ENCODE data around the gene SLC44A1.
A peak's percentile ranks its signal among the peaks of the same experiment; 100 is the strongest.
"Not testable (repeated sequence)": the region's sequence is repeated elsewhere in the genome, so short reads cannot be mapped to it uniquely, and the experiment has no call there.

The SLC44A1 gene

DNA sequence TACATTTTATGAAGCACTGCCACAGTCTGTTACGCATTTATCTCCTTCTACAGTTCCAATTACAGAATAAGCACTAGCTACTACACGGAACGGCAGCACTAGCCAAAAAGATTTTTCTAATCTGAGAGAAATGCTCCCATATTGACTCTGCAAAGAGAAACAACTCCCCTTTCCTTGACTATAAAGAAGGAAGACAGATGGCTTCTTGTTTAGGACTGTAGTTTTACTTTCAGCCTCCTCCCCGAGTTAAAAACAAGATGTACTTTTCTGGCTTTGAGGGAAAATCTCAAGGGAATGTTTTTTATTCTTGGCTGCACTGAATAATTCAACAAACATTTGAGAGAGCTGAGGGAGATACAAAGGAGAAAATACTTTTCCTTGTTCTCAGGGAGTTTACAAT is 1.9 kb upstream of the SLC44A1 start:
- peak; percentile 34 for DNase-seq (ENCODE audit: low read depth)

- no peak for DNase-seq (ENCODE audit: low read depth)
Observed at GRCh38 chr9:105243015-105243686, 1.3 kb upstream of the SLC44A1 start.

GRCh38 chr9:105244734-105245028 is 230 bp downstream of the SLC44A1 start:
- no peak for DNase-seq (ENCODE audit: low read depth)

DNA sequence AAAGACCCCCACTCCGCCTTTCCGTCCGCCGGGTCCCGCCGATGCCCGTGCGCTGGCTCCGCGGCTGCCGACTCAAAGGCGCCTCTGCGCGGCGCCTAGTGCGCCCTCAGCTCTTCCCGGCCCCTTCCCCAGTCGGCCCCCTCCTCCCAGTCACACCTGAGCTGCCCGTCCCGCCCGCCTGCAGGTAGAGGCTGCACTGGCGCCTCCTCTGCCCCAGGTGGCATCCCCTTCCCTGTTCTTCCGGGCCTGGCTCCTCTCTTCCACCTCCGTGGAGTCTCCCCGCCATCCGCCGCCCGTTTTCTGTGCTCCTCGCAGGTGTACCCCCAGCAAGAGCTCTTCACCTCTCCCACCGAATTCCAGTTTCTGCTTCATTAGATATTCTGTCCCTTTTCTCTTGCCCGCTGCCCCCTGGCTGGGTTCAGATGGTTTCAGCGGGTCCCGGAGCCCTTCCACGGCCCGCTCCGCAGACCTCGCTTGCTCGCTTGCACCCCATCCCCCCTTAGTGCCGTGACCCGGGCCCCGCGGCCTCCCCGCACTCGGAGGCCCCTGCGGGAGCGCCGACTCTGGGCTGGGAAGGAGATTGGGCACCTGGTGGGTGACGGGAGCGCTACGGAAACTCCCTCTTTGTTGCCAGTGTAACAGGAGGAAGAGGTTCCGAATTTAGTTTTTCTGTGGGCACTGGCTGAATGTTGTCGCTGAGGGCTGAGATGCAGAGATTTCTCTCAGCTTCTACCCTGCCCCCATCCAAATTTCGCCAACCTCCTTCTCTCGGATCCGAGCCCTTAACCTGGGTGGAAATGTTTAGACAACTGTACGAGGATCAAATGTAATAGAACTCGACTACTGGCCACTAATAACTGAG is 809 bp downstream of the SLC44A1 start:
- DNase-seq (ENCODE audit: low read depth) = peak; percentile 31

DNA sequence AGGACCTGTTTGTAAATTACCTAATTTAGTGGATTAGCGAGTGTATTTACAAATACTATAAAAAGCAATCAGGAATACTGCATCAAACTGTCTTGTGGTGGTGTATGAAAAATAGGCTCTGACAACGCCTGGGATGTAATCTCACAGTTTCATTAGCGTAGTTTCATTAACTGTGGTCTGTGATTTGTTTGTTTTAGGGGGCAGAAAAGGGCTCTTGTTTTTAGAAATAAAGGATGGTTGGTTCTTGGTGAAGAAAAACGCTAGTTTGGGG is 1.4 kb downstream of the SLC44A1 start:
- DNase-seq (ENCODE audit: low read depth) = no peak

- peak; percentile 26 for DNase-seq (ENCODE audit: low read depth)
Observed at GRCh38 chr9:105246656-105247173, 2.3 kb downstream of the SLC44A1 start.

- DNase-seq (ENCODE audit: low read depth) = peak; percentile 13
Observed at GRCh38 chr9:105248691-105249090, 4.2 kb downstream of the SLC44A1 start.

GRCh38 chr9:105251133-105251532 is 6.7 kb downstream of the SLC44A1 start:
- no peak for DNase-seq (ENCODE audit: low read depth)

DNA sequence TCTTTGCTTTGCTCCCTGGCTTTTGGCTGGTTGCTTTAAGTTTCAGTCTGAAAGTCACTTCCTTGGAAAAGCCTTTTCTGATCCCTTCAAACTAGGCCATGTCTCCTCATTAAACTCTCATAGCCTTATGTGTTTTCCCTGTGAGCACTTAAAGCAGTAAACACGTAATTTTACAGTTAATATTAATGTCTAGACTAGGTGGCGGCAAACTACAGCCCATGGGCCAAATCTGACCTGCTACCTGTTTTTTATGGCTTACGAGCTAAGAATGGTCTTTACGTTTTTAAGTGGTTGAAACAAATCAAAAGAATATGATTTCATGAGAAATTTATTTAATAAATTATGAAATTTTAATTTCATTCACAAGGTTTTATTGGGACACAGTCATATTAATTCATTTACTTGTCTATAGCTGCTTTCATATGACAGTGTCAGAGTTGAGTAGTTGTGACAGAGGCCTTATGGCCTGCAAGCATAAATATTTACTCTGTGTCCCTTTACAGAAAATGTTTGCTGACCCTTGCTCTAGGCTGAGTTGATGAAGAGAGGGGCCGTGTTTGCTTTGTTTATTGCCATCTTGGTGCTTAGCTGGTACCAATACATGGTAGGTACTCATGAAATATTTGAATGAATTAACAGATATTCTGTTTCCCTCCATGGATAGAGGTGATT is 7.4 kb downstream of the SLC44A1 start:
- no peak for DNase-seq (ENCODE audit: low read depth)

- DNase-seq (ENCODE audit: low read depth) = no peak
Observed at GRCh38 chr9:105252405-105252756, 7.9 kb downstream of the SLC44A1 start.

DNA sequence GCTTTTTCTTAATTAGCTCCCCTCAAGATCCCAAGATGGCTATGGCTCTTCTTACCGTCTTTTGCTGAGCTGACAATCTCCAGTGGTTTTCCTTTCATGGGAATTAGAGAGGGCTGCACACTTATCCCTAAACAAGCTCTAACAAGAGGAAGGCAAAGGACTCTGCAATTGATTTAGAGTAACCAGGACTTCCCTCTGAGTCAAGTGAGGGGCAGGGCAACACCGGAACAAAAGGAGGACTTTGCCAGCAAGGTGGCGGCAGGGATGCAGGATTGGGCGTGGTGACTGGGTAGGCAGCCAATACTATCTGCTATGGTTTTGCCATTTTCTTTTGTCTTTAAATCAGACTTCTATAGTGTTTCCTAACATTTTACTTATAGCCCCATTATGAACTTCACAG is 9.8 kb downstream of the SLC44A1 start:
- no peak for DNase-seq (ENCODE audit: low read depth)

GRCh38 chr9:105255421-105255820 is 11.0 kb downstream of the SLC44A1 start:
- no peak for DNase-seq (ENCODE audit: low read depth)

DNA sequence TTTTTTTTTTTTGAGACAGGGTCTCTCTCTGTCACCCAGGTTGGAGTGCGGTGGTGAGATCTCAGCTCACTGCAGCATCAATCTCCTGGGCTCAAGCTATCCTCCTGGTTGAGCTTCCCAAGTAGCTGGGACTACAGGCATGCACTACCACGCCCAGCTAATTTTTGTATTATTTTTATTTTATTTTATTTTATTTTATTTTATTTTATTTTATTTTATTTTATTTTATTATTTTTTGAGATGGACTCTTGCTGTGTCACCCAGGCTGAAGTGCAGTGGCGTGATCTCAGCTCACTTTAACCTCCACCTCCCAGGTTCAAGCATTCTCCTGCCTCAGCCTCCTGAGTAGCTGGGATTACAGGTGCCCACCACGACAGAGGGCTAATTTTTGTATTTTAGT is 12.1 kb downstream of the SLC44A1 start:
- DNase-seq (ENCODE audit: low read depth) = not testable (repeated sequence)

GRCh38 chr9:105257809-105258208 is 13.4 kb downstream of the SLC44A1 start:
- no peak for DNase-seq (ENCODE audit: low read depth)

- DNase-seq (ENCODE audit: low read depth) = no peak
Observed at GRCh38 chr9:105258225-105258737, 13.8 kb downstream of the SLC44A1 start.

- DNase-seq (ENCODE audit: low read depth) = no peak
Observed at GRCh38 chr9:105259274-105259673, 14.8 kb downstream of the SLC44A1 start.

DNA sequence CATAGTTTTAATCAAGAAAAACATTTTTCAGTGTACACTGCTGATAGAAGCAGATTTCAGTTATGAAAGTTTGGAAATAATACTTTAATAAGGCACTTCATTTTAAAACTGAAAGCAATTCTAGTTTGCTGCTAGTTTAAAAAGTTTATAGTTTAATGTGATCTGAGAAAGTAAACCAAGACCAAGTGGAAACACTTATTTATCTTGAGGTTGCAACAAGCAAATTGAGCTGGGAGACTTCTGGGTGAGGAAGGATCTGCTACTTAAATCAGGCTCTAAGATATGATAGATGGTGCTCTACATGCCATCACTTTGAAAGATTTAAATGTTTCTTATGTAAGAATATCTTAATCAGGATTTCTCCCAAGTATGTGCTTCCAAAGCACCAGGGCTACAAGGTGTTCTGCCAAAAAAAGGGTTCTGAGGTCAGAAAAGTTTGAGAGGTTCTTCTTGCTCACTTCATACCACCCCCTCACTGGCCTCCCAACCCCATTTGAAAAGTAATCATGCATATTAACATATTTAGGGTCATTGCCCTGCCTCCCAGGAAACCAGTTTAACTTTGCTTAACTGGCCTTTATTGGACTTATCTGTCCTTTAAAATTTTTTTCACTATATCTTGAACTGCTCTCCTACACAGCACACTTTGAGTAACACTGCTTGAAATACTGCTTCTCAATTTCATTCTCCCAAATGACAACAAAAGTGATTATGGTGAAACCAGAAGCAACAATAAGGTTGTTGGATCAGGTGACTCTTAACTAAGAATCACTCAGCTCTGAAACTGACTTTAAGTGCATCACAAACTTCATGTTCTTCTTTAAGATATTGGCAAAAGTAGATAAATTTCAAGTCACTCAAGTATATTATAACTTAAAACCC is 15.5 kb downstream of the SLC44A1 start:
- no peak for DNase-seq (ENCODE audit: low read depth)

DNA sequence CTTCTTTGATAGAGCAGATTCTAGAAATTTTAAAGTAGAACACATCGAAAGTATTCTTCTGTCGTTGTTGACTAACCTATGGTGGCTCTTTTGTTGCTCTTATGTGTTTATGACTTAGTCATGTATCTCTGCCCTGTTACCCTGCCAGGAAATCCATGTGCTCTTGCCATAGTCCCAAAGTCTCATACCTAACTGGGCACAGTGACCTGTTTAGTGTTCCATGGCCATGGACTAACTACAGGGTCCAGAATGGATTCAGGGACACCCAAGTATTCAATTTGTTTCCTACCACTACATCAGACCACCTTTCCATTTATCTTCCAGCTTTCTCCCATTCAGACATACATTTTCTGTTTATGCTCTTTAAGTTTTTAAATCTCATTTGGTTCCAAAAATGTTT is 18.0 kb downstream of the SLC44A1 start:
- no peak for DNase-seq (ENCODE audit: low read depth)

GRCh38 chr9:105264380-105264779 is 19.9 kb downstream of the SLC44A1 start:
- peak; percentile 16 for DNase-seq (ENCODE audit: low read depth)

- not testable (repeated sequence) for DNase-seq (ENCODE audit: low read depth)
Observed at GRCh38 chr9:105268254-105268653, 23.8 kb downstream of the SLC44A1 start.

DNA sequence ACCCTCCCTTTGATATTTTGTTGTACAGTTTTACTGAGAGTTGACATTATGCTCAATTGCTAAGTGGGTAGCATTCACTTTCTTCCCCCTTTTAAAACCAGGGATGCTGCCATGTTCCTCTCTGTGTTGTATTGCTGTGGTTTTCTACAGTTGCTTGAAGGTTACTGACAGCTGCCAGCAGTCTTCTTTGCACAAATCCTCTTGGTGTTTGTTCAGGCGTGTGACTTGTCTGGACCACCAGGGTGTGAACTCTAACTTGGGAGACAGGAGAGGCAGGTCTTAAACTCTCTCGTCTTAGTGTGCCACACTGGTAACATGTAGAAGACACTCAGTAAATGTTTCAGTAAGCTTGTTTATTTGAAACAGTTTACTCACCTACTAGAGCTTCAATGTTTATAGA is 25.1 kb downstream of the SLC44A1 start:
- no peak for DNase-seq (ENCODE audit: low read depth)

- no peak for DNase-seq (ENCODE audit: low read depth)
Observed at GRCh38 chr9:105270711-105271110, 26.3 kb downstream of the SLC44A1 start.

All from fibroblast of gingiva (primary cell).